CD14-positive monocyte (primary cell): ENCODE results near the gene XPO5. TPM values are rescaled to one million over a fixed set of nuclear protein-coding genes. Genes with fewer than 3 reads are reported as not detected.

ENCODE experiments used
- DNase-seq, 3 donors: peaks; one replicate each; pipeline ENCODE4 v3.0.0-alpha.2; 2011 to 2022
- H2AFZ ChIP-seq: 2 replicates; pipeline ENCODE4 v1.6.0; 2012; ENCODE audit warnings: mild to moderate bottlenecking, low read depth, low read length, inconsistent platforms; ENCODE audit not compliant: insufficient read depth, poor library complexity, severe bottlenecking
- H3K27ac ChIP-seq, 2 donors: 1 replicate in 1 of 2; 2 replicates in 1 of 2; pipeline ENCODE4 v1.5.1; 2012 to 2013; ENCODE audit warnings: low read length in 2 of 2, control low read depth in 1 of 2, inconsistent platforms in 1 of 2, low read depth in 1 of 2, mild to moderate bottlenecking in 1 of 2
- H3K27me3 ChIP-seq, 2 donors: one replicate each; pipeline versions ENCODE4 v1.6.0 to v1.6.1; 2011 to 2013; ENCODE audit warnings: low read length in 2 of 2; ENCODE audit not compliant: control insufficient read depth in 2 of 2, insufficient read depth in 2 of 2
- H3K36me3 ChIP-seq, 2 donors: replicated peaks in 1 of 2; 1 replicate in 1 of 2; 2 replicates in 1 of 2; pipeline versions ENCODE4 v1.5.1 to v1.6.1; 2012 to 2013; ENCODE audit warnings: low read length in 2 of 2, control low read depth in 1 of 2, inconsistent platforms in 1 of 2, mild to moderate bottlenecking in 1 of 2; ENCODE audit not compliant: insufficient read depth in 2 of 2, control insufficient read depth in 1 of 2
- H3K4me1 ChIP-seq, 2 donors: 1 replicate in 1 of 2; 2 replicates in 1 of 2; pipeline versions ENCODE4 v1.5.1 to v1.6.1; 2012 to 2013; ENCODE audit warnings: low read length in 2 of 2, control low read depth in 1 of 2, inconsistent platforms in 1 of 2, mild to moderate bottlenecking in 1 of 2, moderate library complexity in 1 of 2; ENCODE audit not compliant: insufficient read depth in 2 of 2, control insufficient read depth in 1 of 2
- H3K4me2 ChIP-seq: replicated peaks from 2 replicates; pipeline ENCODE3; 2012; ENCODE audit warnings: low read length, moderate library complexity, mild to moderate bottlenecking; ENCODE audit not compliant: poor library complexity, severe bottlenecking; ENCODE audit errors: extremely low read depth
- H3K4me3 ChIP-seq, 3 experiments: fragments of 200-600 bp in 1 of 3; sonication (generic) in 1 of 3; replicated peaks in 1 of 3; 1 replicate in 2 of 3; 2 replicates in 1 of 3; pipeline ENCODE4 v1.5.1; 2011 to 2013; ENCODE audit warnings: low read length in 3 of 3, mild to moderate bottlenecking in 3 of 3, control low read depth in 2 of 3, low read depth in 2 of 3, inconsistent platforms in 1 of 3, moderate library complexity in 1 of 3
- H3K79me2 ChIP-seq: 2 replicates; pipeline ENCODE4 v1.6.0; 2012; ENCODE audit warnings: mild to moderate bottlenecking, control low read depth, inconsistent platforms, low read length, moderate library complexity; ENCODE audit not compliant: insufficient read depth
- H3K9ac ChIP-seq: 2 replicates; pipeline ENCODE4 v1.6.0; 2017; ENCODE audit warnings: low read length, mild to moderate bottlenecking; ENCODE audit not compliant: insufficient read depth, poor library complexity, severe bottlenecking
- H3K9me3 ChIP-seq, 2 donors: replicated peaks in 1 of 2; 1 replicate in 1 of 2; 2 replicates in 1 of 2; pipeline versions ENCODE4 v1.5.1 to v1.6.1; 2012 to 2013; ENCODE audit warnings: low read length in 2 of 2, control low read depth in 1 of 2; ENCODE audit not compliant: control insufficient read depth in 1 of 2, insufficient read depth in 1 of 2
- H4K20me1 ChIP-seq: 2 replicates; pipeline ENCODE4 v1.6.0; 2012; ENCODE audit warnings: mild to moderate bottlenecking, low read length, control low read depth, moderate library complexity; ENCODE audit not compliant: insufficient read depth
- H3K27ac Mint-ChIP-seq, 7 donors: one replicate each; pipeline ENCODE4 v1.8.0; 2020; ENCODE audit warnings: mild to moderate bottlenecking in 7 of 7, mixed read lengths in 7 of 7, moderate library complexity in 6 of 7, inconsistent platforms in 2 of 7
- H3K27me3 Mint-ChIP-seq, 3 donors: one replicate each; pipeline ENCODE4 v1.8.0; 2021 to 2022; ENCODE audit warnings: low read depth in 3 of 3, mild to moderate bottlenecking in 3 of 3, mixed read lengths in 3 of 3, moderate library complexity in 3 of 3, inconsistent platforms in 1 of 3
- H3K36me3 Mint-ChIP-seq, 2 donors: one replicate each; pipeline ENCODE4 v1.8.0; 2020; ENCODE audit warnings: mixed read lengths in 2 of 2, inconsistent platforms in 1 of 2, mild to moderate bottlenecking in 1 of 2
- H3K4me1 Mint-ChIP-seq: one replicate; pipeline ENCODE4 v1.8.0; 2020; ENCODE audit warnings: mild to moderate bottlenecking, mixed read lengths
- H3K4me3 Mint-ChIP-seq, 2 donors: one replicate each; pipeline ENCODE4 v1.8.0; 2020; ENCODE audit warnings: mild to moderate bottlenecking in 2 of 2, mixed read lengths in 2 of 2, moderate library complexity in 1 of 2
- H3K9me3 Mint-ChIP-seq, 7 donors: one replicate each; pipeline ENCODE4 v1.8.0; 2020 to 2022; ENCODE audit warnings: mixed read lengths in 7 of 7, mild to moderate bottlenecking in 6 of 7, moderate library complexity in 6 of 7, inconsistent platforms in 2 of 7
- CTCF ChIP-seq: fragments of 200-600 bp; IDR thresholded peaks from one replicate; pipeline ENCODE4 v1.8.0; 2022; ENCODE audit warnings: antibody characterized with exemption, mild to moderate bottlenecking
- WGBS: methylation state at CpG from one replicate; pipeline ENCODE4 v1.1.5; 2013; ENCODE audit warnings: missing lambda C conversion rate; ENCODE audit not compliant: insufficient coverage; 5-methylcytosine and 5-hydroxymethylcytosine counted together
- intact Hi-C, 2 donors: fragments of 100-400 bp; cut with micrococcal nuclease; formaldehyde crosslinking; loops; one replicate each; pipeline versions ENCODE4 v1.15.0 to v1.15.1; 2023
- polyA plus RNA-seq, 3 donors: library from polyadenylated mRNA; depleted of rRNA in 1 of 3; unstranded in 2 of 3; stranded (reverse) in 1 of 3; fragments of 300-500 nt in 2 of 3; fragments of >200 nt in 1 of 3; fragmentation: Illumina TruSeq in 2 of 3; gene quantifications; 1 replicate in 2 of 3; 2 replicates in 1 of 3; pipeline ENCODE4 v1.2.3, GENCODE V29; 2012 to 2021

The XPO5 gene
- polyA plus RNA-seq, 3 donors, result 8.0 to 17.5 (median 13.8) TPM

- H3K4me2 ChIP-seq, result no peak overlapping the region
- no peaks in the 10 kb centered on the region for H3K4me1 ChIP-seq
- WGBS, result 100% methylated on average over 1 of the region's 7 CpGs
- H4K20me1 ChIP-seq, result peaks cover 53% of the 10 kb centered on the region
- H3K9ac ChIP-seq, result no peak overlapping the region
- H3K27me3 Mint-ChIP-seq, result peaks cover 0 to 4% (median 0%) of the 10 kb centered on the region in 3 donors
- no peak overlapping the region for H3K27ac Mint-ChIP-seq
- no peak overlapping the region for H3K4me3 Mint-ChIP-seq
- no peak overlapping the region for H3K27ac ChIP-seq
- H3K4me3 ChIP-seq, result no peak overlapping the region
- peaks cover 8% of the 10 kb centered on the region for H3K4me1 Mint-ChIP-seq
- H2AFZ ChIP-seq, result no peak overlapping the region
- intact Hi-C loops, result no loop called here
- no peaks in the 10 kb centered on the region for H3K9me3 ChIP-seq
- H3K79me2 ChIP-seq, result no peaks in the 10 kb centered on the region
- DNase-seq, result no peak
- no peaks in the 10 kb centered on the region for H3K9me3 Mint-ChIP-seq
- no peaks in the 10 kb centered on the region for H3K27me3 ChIP-seq
- H3K36me3 Mint-ChIP-seq, result peaks cover 31 to 43% of the 10 kb centered on the region in 2 donors
- H3K36me3 ChIP-seq, result peaks cover 32 to 71% of the 10 kb centered on the region in 2 donors
- TF ChIP-seq CTCF, result no peak
These were observed 82.0 kb downstream of the XPO5 start for GRCh38 chr6:43493833-43494232.

- Histone ChIP-seq H2AFZ (no peak overlapping the region), H3K27me3 (no peaks in the 10 kb centered on the region), H3K4me2 (no peak overlapping the region), H4K20me1 (peaks cover 58% of the 10 kb centered on the region), H3K4me1 (no peaks in the 10 kb centered on the region), H3K4me3 (no peak overlapping the region), H3K36me3 (peaks cover 26 to 71% of the 10 kb centered on the region in 2 donors), H3K27ac (no peak overlapping the region), H3K9ac (no peak overlapping the region), H3K79me2 (no peaks in the 10 kb centered on the region), H3K9me3 (no peaks in the 10 kb centered on the region)
- 100% methylated on average over 2 of the region's 2 CpGs for WGBS
- Mint-ChIP-seq H3K27ac (no peak overlapping the region), H3K4me1 (peaks cover 8% of the 10 kb centered on the region), H3K4me3 (no peak overlapping the region), H3K9me3 (no peaks in the 10 kb centered on the region), H3K27me3 (peaks cover 0 to 4% (median 0%) of the 10 kb centered on the region in 3 donors), H3K36me3 (peaks cover 25 to 41% of the 10 kb centered on the region in 2 donors)
- TF ChIP-seq CTCF, result no peak
- intact Hi-C loops, result no loop called here
- DNase-seq, result no peak
These were observed 82.6 kb downstream of the XPO5 start for GRCh38 chr6:43493230-43493629.
